RKO (cell line): ENCODE results near the gene SPP2.

Source experiments
- DNase-seq: peaks from one replicate; pipeline ENCODE4 v3.0.0-alpha.2; 2016; ENCODE audit warnings: low spot score

The SPP2 gene

GRCh38 chr2:234092344-234092743 lies 41.8 kb downstream of the SPP2 start:
- DNase-seq: no peak

DNA sequence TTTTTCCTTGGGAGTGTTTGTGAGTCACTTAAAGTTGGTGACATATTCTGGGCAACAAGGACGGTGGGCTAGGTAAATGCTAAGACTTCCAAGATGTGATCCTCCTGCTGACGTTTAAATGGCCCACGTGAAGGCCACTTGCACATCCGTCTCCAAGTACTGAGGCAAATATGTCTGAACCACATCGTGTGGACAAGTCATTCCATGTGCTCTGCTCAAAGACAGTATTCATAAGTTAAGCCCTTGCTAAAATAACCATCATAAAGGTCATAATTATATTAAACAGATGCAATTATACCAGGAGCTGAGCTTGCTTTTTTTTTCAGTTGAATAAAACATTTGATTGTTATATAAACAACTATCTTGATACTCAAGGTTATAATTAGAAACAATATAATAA lies 44.8 kb downstream of the SPP2 start:
- no peak for DNase-seq

- DNase-seq: no peak
Measured at GRCh38 chr2:234096164-234096563, 45.7 kb downstream of the SPP2 start.

DNA sequence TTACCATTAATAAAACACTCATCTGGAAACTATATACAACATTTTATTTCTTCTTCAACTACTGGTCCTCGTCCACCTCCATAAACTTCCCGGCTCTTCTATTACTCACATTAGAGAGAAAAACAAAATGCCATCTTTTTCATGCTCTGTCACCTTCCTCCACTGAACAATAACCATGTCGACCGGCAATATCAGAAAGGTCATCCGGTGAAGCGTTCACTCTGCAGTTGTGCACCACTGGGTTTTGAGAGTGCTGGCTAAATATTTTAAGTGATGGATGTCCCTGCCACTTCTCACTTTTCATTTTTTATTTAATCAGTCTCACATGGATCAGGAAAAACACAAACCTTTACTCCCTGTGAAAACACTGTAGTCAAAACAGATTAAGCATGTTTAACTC lies 48.2 kb downstream of the SPP2 start:
- no peak for DNase-seq

DNA sequence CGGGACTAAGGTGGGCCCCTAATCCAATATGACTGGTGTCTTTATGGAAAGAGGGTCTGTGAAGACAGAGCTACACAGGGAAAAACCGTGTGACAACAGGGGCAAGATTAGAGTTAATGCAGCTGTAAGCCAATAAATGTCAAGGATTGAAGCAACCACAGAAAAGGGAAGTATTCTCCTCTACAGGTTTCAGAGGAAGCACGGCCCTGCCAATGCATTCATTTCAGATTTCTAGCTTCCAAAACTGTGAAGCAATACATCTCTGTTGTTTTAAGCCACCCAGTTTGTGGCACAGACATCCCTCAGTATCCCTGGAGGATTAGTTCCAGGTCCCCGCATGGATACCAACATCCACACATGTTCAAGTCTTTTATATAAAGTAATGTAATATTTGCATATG lies 48.8 kb downstream of the SPP2 start:
- DNase-seq: no peak

DNA sequence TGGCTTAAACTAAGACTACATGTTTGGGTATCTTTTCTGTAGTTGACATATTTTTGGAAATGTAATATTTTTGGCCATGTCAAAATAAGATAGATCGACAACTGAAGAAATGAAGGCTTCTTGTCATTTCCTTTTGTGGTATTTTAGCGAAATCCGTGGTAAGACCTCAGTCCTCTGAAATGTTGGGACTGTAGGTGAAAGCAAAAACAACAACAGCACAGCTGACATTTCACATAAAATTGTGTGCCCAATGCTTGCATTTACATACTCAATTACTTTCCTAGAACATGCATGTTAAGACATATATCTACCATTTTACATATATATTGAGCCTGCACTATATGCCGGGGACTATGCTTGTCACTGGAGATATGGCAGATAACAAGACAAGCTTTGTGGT lies 50.2 kb downstream of the SPP2 start:
- DNase-seq: no peak

DNA sequence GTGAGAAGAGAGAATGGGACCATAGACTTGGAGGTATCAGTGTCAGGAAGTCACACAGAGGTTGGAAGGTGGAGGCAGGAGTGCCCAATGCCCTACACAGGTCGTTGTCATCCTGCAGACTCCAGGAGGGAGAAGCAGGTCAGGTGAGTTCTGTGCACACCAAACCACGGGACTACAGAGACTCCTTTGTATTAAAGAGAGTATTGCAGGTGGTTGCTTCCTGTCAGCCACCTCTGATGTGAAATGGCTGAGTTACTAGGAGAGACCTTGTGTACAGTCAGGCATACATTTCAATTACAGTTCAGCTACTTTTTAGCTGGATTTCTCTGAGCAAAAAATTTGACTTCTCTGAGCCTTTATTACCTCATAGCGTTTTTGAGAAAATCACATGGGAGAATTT lies 51.6 kb downstream of the SPP2 start:
- DNase-seq: no peak

DNA sequence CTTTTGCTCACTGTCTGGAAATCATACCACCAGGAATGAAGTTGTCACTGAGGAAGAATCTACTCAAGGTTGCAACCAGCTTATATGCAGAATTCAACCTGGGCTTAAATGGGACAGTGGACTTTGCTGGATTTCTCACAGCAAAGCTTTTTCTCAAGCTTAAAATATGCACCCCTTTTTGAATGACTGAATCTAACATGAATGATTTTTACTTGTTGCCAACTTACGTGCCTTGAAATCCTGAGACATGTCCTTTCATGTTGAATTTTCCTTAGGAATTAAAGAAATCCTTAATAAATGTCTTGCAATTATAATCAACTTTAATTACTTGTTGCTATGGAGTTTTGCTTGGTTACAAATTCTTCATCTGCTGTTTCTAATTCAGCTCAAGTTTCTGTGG lies 57.4 kb downstream of the SPP2 start:
- no peak for DNase-seq

DNA sequence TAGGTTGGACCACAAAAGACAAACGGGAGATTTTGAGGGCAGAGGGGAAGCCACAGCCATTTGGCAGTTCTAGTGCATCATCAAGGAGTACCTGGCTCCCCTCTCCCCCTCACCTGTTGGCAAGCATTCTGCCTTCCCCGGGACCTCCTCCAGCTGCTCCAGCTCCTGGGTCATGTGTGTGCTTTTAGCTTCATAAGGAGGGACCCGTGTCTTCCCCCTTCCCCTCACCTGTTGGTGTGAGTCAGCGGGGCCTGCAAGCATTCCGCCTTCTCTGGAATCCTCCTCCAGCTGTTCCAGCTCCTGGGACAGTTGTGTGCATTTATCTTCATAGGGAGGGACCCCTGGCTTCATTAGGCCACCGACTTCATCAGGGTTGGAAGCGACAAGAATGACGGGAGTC lies 58.8 kb downstream of the SPP2 start:
- no peak for DNase-seq

DNA sequence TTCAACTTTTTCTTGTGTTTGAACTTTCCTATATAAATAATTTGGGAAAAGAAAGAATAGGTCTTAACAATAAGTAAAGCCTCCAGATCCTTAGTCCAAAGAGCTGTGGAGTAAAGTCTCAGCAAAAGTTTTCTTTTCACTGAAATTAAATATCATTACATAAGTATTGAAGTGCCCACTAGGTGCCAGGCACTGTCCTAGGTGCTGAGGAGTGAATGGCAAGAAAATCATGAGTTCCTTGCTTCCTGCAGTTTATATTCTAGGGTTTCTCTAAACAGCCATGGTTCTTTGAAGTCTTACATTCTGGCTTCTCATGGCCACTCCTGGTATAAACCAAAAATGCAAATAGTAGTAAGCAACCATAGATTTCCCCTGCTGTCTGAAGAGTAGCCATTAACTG lies 59.7 kb downstream of the SPP2 start:
- DNase-seq: no peak

GRCh38 chr2:234111523-234111922 lies 61.0 kb downstream of the SPP2 start:
- peak; percentile 67 for DNase-seq

- DNase-seq: no peak
Measured at GRCh38 chr2:234116010-234116409, 65.5 kb downstream of the SPP2 start.

DNA sequence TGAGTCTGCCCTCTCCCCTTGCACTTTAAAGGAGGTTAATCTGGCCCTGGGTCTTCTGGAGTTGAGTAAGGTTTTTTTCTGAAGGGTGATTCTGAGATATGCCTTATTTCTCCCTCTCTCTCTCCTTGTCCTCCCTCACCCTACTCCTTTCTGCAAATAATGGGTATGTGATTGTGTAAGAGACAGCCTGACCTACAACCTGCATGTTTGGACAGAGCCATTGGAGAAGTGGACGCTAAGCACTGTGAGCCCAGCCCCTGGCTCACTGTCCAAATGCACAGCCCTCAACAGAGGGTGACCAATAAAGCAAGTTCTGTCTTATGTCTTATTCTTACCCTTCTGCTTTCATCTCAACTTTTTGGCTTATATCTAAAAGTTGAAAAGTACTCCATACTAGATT lies 71.5 kb downstream of the SPP2 start:
- no peak for DNase-seq

DNA sequence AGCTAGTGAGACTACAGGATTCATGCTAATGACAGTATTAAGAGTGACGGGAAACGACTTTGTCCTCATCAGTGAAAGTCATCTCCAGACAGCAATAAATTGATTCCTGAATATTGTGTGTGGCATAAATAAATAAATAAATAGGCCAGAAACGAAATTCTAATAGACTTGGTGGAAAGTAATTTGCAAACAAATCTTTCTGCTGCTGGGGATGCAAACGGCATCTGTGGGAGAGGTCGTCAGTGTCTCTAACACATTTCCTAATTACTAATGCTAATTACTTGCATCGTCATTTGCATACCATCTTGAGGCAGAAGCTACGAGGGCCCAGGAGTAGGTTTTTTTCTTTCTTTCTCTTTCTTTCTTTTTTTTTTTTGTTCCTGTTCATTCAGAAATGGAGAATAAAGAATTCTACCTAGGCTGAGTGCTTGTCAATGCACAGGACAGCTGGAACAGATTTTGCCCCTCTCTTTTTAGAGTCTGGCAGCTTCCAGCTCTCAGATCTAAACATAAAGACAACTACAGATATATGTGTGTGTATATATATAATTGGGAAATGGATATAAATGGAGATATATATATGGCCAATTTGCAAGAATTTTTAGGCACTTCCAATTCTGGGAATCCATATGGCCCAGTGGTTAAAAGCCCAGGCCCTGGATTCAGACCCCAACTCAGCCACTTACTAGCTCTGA lies 75.1 kb downstream of the SPP2 start:
- DNase-seq: no peak

GRCh38 chr2:234126146-234126470 lies 75.6 kb downstream of the SPP2 start:
- DNase-seq: no peak
